ENCODE data around the gene BIK.

Gene BIK

DNA sequence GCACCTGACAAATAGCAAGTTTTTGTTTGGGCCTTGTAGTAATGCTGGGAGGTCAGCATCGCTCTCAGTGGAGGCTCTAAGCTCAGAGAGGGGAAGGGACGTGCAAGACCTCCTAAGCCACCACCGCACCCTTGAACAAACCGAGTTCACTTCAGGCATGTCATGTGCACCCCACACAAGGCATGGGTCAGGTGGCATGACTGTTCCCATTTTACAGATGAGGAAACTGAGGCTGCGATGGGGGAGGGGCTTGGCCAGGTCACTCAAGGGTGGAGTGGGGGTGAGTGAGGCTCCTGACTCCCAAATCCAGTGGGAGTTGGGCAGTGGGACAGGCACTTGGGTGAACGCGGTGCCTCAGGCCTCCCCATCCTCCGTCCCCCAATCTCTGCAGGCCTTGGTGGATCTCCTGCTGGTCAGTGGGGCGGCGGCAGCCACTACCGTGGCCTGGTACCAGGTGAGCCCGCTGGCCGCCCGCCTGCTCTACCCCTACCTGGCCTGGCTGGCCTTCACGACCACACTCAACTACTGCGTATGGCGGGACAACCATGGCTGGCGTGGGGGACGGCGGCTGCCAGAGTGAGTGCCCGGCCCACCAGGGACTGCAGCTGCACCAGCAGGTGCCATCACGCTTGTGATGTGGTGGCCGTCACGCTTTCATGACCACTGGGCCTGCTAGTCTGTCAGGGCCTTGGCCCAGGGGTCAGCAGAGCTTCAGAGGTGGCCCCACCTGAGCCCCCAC, 52.0 kb downstream of the BIK start:
- no peak for DNase-seq (ENCODE audit: low spot score)

DNA sequence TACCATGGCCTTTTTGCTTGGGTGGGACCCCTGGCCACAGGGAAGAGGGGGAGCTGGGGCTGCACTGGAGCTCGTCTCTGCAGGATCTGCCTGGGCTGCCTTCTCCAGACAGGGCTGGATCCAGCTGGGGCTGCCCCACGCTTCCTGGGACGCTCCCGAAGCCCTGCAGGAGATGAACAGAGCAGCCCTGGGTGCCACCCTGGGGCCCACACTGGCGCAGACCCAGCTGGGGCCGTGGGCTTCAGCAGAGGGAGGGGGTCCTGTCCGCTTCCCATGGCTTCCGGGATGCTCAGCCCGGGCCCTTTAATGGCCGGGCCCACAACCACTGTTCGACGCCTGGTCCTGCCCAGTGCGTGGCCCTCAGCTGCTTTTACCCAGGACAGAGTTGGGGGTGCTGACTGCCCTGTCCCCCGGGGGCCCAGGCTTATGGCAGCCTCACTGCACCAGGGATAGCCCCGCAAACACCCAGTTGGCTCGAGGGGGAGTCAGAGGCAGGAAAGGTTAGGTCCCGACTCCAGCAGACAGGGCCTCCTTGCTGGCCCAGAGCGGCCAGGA, 52.8 kb downstream of the BIK start:
- DNase-seq (ENCODE audit: low spot score), result no peak

DNA sequence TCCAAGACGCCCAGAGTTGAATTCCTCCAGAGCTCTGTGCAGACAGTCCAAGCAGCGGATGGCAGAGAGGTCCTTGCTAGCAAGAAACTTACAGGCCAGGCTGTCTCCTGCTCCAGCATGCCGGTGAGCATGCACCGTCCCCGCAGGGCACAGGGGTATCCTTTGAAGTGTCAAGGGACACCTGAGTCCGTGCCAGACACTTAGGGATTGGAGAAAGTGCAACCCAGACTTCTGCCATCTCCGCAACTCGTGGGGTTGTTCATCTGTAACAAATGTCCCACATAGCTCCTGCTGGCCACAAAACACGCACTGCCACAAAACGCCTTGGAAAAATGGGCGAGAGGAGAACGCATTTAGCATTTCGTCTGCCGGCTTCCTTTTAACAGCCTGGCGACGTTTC, 54.1 kb downstream of the BIK start:
- DNase-seq (ENCODE audit: low spot score), result no peak

DNA sequence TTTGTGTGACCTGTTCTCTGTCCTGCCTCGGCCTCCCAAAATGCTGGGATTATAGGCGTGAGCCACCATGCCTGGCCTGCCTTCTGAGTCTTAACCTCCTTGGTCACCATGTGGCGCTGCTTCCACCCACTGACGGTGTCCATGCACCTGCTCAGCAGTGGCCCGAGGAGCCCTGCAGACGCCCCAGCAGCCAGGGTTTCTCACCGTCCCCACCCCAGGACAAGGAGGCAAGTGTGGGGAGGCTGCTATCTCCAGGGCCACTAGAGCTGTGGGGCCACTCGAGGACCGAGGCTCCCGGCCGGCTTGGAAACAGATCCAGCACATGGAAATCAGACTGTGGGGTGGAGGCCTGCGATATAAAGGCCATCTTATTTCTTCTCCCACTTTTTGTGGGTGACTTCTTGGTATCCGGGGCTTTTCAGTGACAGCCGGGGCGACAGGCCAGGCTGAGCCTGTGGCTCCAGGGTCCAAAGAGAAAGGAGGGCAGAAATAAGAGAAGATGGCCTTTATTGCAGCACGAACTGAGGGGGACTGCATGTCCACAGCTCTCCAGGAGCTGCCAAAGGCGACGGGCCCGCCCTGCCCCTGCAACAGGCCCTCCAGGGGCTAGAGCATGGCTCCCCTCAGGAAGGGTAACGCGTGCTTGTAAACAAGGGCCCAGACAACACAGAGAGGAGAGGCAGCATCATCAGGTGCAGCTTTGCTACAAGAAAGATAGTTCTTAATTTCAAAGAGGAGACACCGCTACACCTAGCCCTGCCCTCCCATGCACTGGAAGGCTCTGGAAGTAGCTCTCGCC, 55.8 kb downstream of the BIK start:
- DNase-seq (ENCODE audit: low spot score), result no peak

DNA sequence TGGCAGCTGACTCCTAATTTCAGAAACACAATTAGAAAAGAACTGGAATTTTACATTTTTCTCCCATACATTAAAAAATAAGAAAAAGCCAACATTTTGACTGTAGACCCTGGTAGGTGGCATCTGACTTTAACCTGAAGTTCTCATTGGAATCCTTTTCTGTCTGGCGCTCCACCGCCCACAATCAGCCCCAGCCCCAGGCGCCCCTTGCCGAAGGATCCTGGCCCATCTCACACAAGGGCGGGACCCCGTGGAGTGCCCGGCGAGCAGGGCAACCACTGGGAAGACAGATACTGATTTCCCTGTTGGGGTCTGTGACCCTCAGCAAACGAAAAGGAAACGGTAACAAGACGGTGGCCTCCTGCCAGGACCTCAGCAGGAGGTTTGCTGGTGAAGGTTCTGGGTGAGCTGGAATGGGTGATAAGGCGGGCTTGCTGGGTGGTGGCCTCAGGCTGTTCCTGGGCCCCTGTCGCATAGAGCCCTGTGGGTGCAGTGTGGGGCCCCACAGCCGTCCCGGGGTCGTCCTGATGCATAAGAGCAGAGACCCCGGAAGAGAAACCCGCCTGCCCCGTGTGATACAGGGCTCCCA, 56.5 kb downstream of the BIK start:
- DNase-seq (ENCODE audit: low spot score), result no peak

DNA sequence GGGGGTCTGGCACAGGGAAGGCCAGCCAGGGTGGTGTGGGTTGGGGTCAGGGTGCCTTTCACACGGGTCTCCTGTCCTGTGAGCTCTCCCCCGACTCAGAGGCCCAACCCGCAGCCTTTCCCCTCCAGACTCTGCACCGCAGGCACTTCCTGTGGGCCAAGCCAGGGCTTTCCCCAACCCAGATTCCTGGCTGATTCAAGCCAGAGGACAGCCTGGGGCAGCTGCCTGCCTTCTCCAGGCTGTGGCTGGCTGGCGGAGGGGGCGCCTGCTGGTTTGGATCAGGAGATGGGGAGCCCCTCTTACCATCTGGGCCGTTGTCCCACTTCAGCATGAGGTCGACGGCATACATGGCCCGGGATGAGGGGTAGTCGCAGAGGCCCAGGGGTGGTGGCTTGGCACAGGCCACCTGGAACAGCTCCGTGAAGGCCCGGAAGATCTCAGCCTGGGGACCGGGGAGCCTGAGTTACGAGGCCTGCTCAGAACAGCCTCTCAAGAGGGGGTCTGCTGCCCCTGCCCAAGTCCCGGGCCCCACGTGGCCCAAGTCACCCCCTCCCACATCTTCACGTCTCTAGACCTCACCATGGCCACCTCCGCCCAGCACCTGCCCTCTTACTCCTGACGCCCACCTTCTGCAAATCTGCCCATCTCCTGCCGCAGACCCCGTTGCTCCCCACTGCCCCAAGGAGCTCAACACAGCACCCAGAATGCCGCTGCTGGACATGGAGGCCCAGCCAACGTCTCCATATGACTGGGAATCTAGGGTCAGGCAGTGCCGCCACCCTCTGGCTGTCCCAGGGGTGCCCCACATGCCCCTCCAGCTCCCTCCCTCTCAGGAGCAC, 58.1 kb downstream of the BIK start:
- DNase-seq (ENCODE audit: low spot score), result no peak

DNA sequence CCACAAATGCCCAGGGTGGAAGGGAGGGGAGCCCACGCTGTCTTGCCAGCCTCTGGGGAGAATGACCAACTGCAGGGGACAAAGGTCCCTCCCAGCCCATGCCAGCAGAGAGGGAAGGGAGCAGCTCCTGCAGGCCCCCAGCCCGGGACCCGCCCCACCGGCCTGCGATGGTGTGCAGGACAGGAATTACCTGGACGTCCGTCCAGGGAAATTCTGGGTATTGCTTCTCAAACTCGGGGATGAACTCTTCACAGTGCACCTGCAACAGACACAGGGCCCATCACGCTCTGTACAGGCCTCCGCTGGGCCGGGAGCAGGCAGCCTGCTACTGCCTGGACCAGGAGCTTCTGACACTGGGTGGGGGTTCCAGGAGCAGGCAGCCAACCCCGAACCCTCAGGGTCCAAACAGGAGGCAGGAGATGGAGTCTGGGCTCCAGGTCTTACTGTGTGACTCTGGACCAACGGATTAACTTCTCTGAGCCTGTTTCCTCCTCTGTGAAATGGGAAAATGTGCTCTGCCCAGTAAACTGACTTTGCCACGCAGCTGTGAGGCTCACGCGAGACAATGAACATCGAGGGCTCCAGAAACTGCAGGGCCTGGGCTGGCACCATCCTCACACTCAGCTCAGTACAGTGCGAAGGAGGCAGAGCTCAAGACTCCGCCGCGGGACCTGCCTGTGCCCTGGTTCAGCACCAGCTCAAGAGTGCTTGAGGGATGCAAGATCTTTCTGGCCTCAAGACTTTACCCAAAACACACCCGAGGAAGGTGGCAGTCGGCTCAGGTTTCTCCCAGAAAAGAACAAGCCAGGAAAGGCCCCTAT, 59.0 kb downstream of the BIK start:
- no peak for DNase-seq (ENCODE audit: low spot score)

DNA sequence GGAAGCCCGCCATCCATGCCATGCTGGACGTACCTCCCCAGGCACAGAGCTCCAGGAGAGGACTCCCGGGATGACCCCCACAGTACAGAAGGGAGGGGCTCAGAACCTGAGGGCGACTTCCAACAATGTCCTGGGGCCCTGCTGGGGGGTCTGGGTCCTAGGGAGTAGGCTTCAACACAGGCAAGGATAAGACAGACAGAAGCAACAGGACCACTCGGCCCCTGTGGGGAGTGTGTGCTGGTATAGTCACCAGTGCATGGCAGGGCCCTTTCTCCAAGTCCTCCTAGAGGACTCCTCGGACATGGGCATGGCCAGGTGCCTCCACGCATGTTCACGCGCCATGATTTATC, 59.6 kb downstream of the BIK start:
- no peak for DNase-seq (ENCODE audit: low spot score)

DNA sequence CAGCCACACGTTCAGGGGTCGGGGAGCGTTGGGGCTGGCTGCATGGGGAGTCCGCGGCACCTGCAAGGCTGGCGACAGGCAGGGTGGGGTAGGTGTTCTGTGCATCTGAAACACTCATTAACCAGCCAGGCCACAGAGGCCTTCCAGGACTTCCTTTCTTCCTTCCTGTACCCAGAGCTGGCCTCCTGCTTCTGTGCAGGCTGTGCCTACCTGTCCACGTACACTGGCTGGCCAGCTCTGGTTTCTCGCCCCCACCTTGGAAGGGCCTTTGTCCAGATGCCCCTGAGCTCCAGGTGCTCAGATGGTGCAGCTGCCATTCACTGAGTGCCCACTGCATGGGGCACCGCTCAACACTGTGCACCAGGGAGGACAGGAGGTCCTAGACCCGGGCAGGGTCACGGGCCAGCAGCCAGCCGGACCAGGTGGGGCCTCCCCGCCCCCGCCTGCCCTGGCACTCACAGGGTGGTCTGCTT, 60.5 kb downstream of the BIK start:
- DNase-seq (ENCODE audit: low spot score), result no peak

DNA sequence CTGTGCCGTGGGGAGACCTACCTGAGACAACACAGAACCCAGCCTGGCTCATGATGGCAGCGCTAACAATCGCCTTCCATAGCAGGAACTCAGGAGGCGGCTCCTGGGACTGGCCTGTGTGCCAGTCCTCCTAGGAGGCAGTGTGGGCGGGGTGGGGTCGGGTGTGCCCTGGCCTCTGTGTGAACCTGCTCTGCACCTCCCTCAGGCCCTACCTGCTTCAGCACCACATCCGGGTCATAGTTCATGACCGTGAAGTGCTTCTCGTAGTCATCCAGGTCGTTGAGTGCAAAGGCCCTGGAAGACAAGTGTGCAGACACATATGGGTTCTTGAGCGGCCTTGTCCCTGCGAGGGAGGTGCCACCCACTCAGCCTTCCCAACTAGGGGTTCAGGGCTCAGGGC, 61.1 kb downstream of the BIK start:
- no peak for DNase-seq (ENCODE audit: low spot score)

DNA sequence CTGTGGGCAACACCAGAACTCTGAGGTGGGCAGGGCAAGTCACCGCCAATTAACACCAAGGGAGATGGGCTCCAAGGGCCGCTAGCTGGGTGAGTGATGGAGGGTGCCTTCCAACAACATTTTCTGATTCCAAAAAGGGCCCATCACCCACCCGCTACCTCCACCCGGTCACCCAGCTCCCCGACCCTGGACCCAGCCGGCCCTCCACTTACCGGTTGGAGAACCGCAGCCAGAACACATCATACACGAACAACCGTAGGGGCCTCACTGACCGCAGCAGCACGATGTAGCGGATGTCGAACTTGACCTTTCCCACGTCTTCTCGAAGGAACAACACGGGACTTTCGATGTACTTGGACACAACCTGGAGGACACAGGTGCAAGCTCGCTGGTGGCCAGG, 61.6 kb downstream of the BIK start:
- DNase-seq (ENCODE audit: low spot score), result no peak

DNA sequence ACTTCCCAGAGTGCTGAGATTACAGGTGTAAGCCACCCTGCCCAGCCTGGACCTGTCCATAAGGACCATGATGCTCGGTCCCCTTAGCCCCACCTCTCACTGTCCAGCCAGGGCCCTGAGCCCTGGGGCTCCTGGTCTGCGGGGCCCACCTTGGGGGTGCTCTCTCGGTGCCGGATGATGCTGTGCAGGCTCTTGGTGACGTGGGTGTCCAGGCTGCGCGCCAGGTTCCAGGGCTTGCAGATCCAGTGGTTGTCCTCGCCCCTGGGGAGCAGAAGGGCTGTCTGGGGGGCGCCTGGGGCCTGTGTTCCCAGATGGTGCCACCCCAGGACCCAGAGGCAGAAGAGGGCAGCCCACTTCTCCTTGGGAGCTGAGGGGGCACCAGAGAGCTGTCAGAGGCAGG, 63.0 kb downstream of the BIK start:
- DNase-seq (ENCODE audit: low spot score), result no peak

DNA sequence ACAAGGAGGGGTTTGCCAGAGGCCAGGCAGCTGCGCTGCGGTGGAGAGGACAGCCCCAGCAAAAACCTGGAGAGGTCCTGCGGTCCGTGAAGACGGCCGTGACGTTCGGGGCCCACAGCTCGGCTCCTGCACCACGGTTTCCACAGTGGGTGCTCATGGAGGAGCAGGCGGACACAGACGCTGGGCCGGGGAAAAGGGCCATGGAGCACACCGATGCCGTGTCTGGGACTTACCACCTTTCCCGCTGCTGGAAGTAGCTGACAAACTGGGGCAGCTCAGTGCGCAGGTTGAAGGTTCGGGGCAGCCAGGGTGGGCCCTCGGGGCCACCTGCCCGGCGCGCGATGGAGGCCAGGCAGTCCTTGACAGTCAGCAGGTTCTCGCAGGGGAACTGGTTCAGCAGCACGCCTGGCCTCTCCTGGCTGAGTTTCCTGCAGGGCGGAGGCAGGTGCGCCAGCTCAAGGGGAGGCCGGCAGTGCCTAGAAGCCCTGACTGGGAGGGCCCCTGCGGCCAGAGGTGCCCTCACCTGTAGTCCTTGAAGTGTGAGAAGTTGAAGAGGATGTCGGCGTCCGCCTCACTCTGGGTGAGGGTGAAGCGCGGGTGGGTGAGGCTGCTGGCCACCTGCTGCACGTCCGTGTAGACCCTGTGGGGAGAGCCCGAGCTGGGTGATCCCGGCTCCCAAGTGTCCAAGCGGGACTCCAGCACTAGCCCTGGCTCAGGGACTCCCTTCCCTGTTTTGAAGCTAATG, 63.6 kb downstream of the BIK start:
- DNase-seq (ENCODE audit: low spot score), result no peak

DNA sequence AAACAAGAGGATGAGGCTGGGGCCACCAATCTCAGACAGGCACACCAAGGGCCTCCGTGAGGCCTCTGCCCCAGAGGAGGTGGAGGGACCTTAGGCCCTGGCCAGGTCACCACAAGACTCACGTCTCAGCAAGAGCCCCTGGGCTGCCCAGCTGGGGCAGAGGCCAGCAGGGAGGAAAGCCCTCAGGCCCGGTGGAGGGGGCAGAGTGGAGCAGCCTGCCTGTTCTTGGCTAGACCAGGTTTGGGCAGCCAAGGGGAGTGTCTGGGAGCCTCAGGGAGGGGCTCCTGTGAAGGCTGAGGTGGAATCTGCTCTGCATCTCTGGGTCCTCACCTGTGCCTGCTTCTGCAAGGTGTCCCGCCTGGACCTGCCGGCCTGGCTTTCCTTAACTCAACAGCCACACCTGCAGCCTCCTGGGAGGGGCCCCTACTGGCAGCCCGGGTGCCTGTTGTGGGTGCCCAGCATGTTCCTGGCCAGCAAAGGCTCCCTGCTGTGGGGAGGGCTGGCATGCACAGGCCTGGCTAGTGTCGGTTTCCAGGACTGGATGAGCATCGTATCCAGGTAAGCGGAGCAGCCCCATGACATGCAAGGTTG, 64.5 kb downstream of the BIK start:
- DNase-seq (ENCODE audit: low spot score), result no peak

DNA sequence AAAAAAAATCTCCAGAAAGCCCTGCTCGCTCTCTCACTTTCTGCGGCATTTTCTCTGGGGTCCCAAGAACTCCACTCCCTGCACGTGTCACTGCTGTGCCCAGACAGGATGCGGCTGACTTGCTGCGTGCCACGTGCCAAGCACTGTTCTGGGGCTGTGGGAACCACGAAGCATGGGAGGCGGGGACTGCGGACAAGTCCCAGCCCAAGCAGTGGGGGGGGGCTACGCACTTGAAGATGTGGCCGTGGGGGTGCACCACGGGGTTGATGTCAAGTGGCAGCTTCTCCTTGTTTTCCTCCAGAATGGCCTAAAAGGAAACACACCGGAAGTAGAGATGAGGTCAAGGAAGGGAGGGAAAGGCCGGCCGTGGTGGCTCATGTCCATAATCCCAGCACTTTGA, 65.5 kb downstream of the BIK start:
- DNase-seq (ENCODE audit: low spot score), result no peak

DNA sequence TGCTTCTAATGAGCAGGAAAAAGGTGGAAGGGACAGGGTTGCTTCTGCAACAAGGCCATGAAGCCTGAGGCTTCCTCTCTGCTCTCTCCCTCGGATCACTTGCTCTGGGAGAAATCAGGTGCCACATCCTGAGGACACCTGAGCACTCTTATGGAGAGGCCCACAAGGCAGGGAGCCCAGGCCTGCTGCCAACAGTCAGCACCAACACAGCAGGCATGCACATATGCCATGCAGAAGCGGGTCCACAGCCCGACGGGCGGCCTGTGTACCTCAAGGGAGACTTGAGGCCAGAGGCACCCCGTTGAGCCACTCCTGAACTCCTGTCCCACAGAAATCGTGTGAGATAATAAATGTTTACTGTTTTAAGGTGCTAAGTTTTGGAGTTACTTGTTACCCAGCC, 66.9 kb downstream of the BIK start:
- DNase-seq (ENCODE audit: low spot score), result no peak

All from ecto neural progenitor cell (in vitro differentiated cells).